OCI-LY3 (cell line): ENCODE data around the gene HCAR3.
A peak's percentile ranks its signal among the peaks of the same experiment; 100 is the strongest.
"Not testable (repeated sequence)": the region's sequence is repeated elsewhere in the genome, so short reads cannot be mapped to it uniquely, and the experiment has no call there.

Source experiments
- H2AFZ ChIP-seq: fragments of 200-600, 300-600 bp; shearing (Covaris generic); 2 replicates; pipeline ENCODE4 v1.6.0; 2014; ENCODE audit warnings: antibody characterized with exemption, low read depth, low read length
- H3K27ac ChIP-seq: fragments of 200-600, 300-600 bp; sonication (generic); 2 replicates; pipeline ENCODE4 v1.5.1; 2014; ENCODE audit warnings: mild to moderate bottlenecking, low read length, moderate library complexity, mixed read lengths
- H3K27me3 ChIP-seq: fragments of 200-600, 300-600 bp; sonication (generic); 2 replicates; pipeline ENCODE4 v1.6.1; 2014; ENCODE audit warnings: low read depth, low read length, mixed read lengths
- H3K36me3 ChIP-seq: fragments of 200-600, 300-600 bp; sonication (generic); replicated peaks from 2 replicates; pipeline ENCODE3; 2014; ENCODE audit warnings: low read depth, low read length, mixed read lengths
- H3K4me1 ChIP-seq: fragments of 300-600, 200-600 bp; sonication (generic); 2 replicates; pipeline ENCODE4 v1.6.1; 2014; ENCODE audit warnings: low read length, mixed read lengths
- H3K4me2 ChIP-seq: fragments of 200-600, 300-600 bp; sonication (generic); 2 replicates; pipeline ENCODE4 v1.6.1; 2014; ENCODE audit warnings: low read length, mixed read lengths
- H3K4me3 ChIP-seq: fragments of 300-600, 200-600 bp; sonication (generic); 2 replicates; pipeline ENCODE4 v1.5.1; 2014; ENCODE audit warnings: antibody characterized with exemption, mild to moderate bottlenecking, low read length, moderate library complexity
- H3K79me2 ChIP-seq: fragments of 300-600, 200-600 bp; shearing (Covaris generic); 2 replicates; pipeline ENCODE4 v1.6.1; 2014; ENCODE audit warnings: mild to moderate bottlenecking, low read length, mixed read lengths
- H3K9ac ChIP-seq: fragments of 300-600, 200-600 bp; shearing (Covaris generic); 2 replicates; pipeline ENCODE4 v1.6.0; 2014; ENCODE audit warnings: mild to moderate bottlenecking, low read length, moderate library complexity
- H3K9me3 ChIP-seq: fragments of 200-600, 300-600 bp; shearing (Covaris generic); 2 replicates; pipeline ENCODE4 v1.6.1; 2014; ENCODE audit warnings: low read length, mixed read lengths; ENCODE audit not compliant: insufficient read depth
- H4K20me1 ChIP-seq: fragments of 200-600, 300-600 bp; sonication (generic); 2 replicates; pipeline ENCODE4 v1.6.1; 2016; ENCODE audit warnings: low read length, mixed read lengths; ENCODE audit not compliant: insufficient read depth
- CTCF ChIP-seq: fragments of 200-600, 300-600 bp; sonication (generic); IDR thresholded peaks from 2 replicates; pipeline ENCODE4 v1.5.1; 2014; ENCODE audit warnings: antibody characterized with exemption, low read length, low read depth
- EZH2phosphoT487 ChIP-seq: fragments of 200-600 bp; shearing (Covaris generic); IDR thresholded peaks from 2 replicates; pipeline ENCODE4 v1.6.1; 2018; ENCODE audit warnings: antibody characterized with exemption, mixed run types, low read depth

Gene HCAR3

GRCh38 chr12:122716658-122717057, at the start of gene HCAR3:
HCAR3 (minus strand) TSS chr12:122716811; CDS start chr12:122716737, 74 bp downstream.
- H4K20me1 ChIP-seq, H3K9me3 ChIP-seq, H3K4me2 ChIP-seq, H3K36me3 ChIP-seq, H2AFZ ChIP-seq, H3K79me2 ChIP-seq, H3K27ac ChIP-seq, H3K9ac ChIP-seq, H3K4me3 ChIP-seq: not testable (repeated sequence)
- Histone ChIP-seq H3K4me1 (peaks cover 20% of the 10 kb centered on the region), H3K27me3 (peaks cover 13% of the 10 kb centered on the region)

GRCh38 chr12:122757568-122757967, 41.0 kb upstream of the HCAR3 start:
- no peaks in the 10 kb centered on the region for H3K27me3 ChIP-seq
- TF ChIP-seq CTCF, result no peak
- TF ChIP-seq EZH2phosphoT487, result no peak
- H3K4me3 ChIP-seq, result no peak overlapping the region
- H3K27ac ChIP-seq, result no peak overlapping the region
- no peak overlapping the region for H3K9ac ChIP-seq
- peaks cover 29% of the 10 kb centered on the region for H3K79me2 ChIP-seq
- H3K4me2 ChIP-seq, result no peak overlapping the region
- H2AFZ ChIP-seq, result no peak overlapping the region
- H3K9me3 ChIP-seq, result no peaks in the 10 kb centered on the region
- H3K36me3 ChIP-seq, result peaks cover 59% of the 10 kb centered on the region
- H4K20me1 ChIP-seq, result 0 out of 2 replicates have a peak, but pooled peaks cover 3% of the 10 kb centered on the region
- peaks cover 8% of the 10 kb centered on the region for H3K4me1 ChIP-seq

- H3K27me3 ChIP-seq, result no peaks in the 10 kb centered on the region
- TF ChIP-seq EZH2phosphoT487 (no peak), CTCF (no peak)
- peaks cover 18% of the 10 kb centered on the region for H3K4me1 ChIP-seq
- H3K4me3 ChIP-seq, result no peak overlapping the region
- H3K79me2 ChIP-seq, result peaks cover 21% of the 10 kb centered on the region
- no peak overlapping the region for H3K4me2 ChIP-seq
- H3K36me3 ChIP-seq, result peaks cover 44% of the 10 kb centered on the region
- H3K9me3 ChIP-seq, result no peaks in the 10 kb centered on the region
- H3K9ac ChIP-seq, result no peak overlapping the region
- 0 out of 2 replicates have a peak, but pooled peaks cover 3% of the 10 kb centered on the region for H4K20me1 ChIP-seq
- no peak overlapping the region for H2AFZ ChIP-seq
- no peak overlapping the region for H3K27ac ChIP-seq
These were observed 38.2 kb upstream of the HCAR3 start for GRCh38 chr12:122754790-122755189.

- H2AFZ ChIP-seq, result 0 out of 2 replicates have a peak overlapping the region, but pooled peaks have one; percentile 66
- H3K36me3 ChIP-seq, result peaks cover 33% of the 10 kb centered on the region
- peak overlapping the region; percentile 45 for H3K27ac ChIP-seq
These were observed 36.7 kb upstream of the HCAR3 start for GRCh38 chr12:122753319-122753650.

More at GRCh38 chr12:122753319-122753650, 36.7 kb upstream of the HCAR3 start:
- H3K9me3 ChIP-seq, result no peaks in the 10 kb centered on the region
- peak overlapping the region; percentile 94 for H3K4me3 ChIP-seq
- no peaks in the 10 kb centered on the region for H4K20me1 ChIP-seq
- peak overlapping the region; percentile 87 for H3K9ac ChIP-seq
- H3K27me3 ChIP-seq, result no peaks in the 10 kb centered on the region
- peak overlapping the region; percentile 94 for H3K4me2 ChIP-seq
- peaks cover 19% of the 10 kb centered on the region for H3K79me2 ChIP-seq
- no peak for TF ChIP-seq CTCF
- TF ChIP-seq EZH2phosphoT487, result no peak
- H3K4me1 ChIP-seq, result peaks cover 18% of the 10 kb centered on the region
